Adrenal gland (tissue), 12 donors: ENCODE data around the gene CDCA7L. TPM values are rescaled to one million over a fixed set of nuclear protein-coding genes. Genes with fewer than 3 reads are reported as not detected.

Experiments
- DNase-seq, 7 donors: peaks; one replicate each; pipeline ENCODE4 v3.0.0-alpha.2; 2019 to 2020
- H3K27ac ChIP-seq, 5 donors: fragments of 200-600 bp; sonication (generic) in 4 of 5; 1 replicate in 3 of 5; 2 replicates in 2 of 5; pipeline versions ENCODE4 v1.5.1 to v1.8.0; 2016 to 2020; ENCODE audit warnings: mild to moderate bottlenecking in 1 of 5
- H3K27me3 ChIP-seq: fragments of 200-600 bp; 2 replicates; pipeline ENCODE4 v1.8.0; 2021
- H3K36me3 ChIP-seq, 2 donors: fragments of 200-600 bp; replicated peaks in 1 of 2; 1 replicate in 1 of 2; 2 replicates in 1 of 2; pipeline versions ENCODE4 v1.5.1 to v1.8.0; 2018 to 2022
- H3K4me1 ChIP-seq, 2 donors: fragments of 200-600 bp; replicated peaks in 1 of 2; 1 replicate in 1 of 2; 2 replicates in 1 of 2; pipeline versions ENCODE4 v1.5.1 to v1.8.0; 2018 to 2021
- H3K4me3 ChIP-seq, 4 donors: fragments of 200-600 bp; sonication (generic) in 3 of 4; one replicate each; pipeline ENCODE4 v1.5.1; 2016 to 2018
- H3K9me3 ChIP-seq, 3 donors: fragments of 200-600 bp; sonication (generic) in 1 of 3; replicated peaks in 1 of 3; 1 replicate in 2 of 3; 2 replicates in 1 of 3; pipeline versions ENCODE4 v1.5.1 to v1.8.0; 2016 to 2021
- CTCF ChIP-seq, 6 experiments: fragments of 450-650 bp in 4 of 6; fragments of 200-600 bp in 2 of 6; sonication (generic) in 1 of 6; IDR thresholded peaks; 1 replicate in 5 of 6; 2 replicates in 1 of 6; pipeline versions ENCODE4 v1.5.1 to v1.8.0; 2016 to 2021; ENCODE audit warnings: antibody characterized with exemption in 6 of 6, mild to moderate bottlenecking in 2 of 6, moderate library complexity in 1 of 6
- POLR2A ChIP-seq, 2 donors: fragments of 450-650 bp; IDR thresholded peaks; one replicate each; pipeline ENCODE4 v1.6.1; 2017; ENCODE audit warnings: antibody characterized with exemption in 2 of 2, mild to moderate bottlenecking in 2 of 2, moderate library complexity in 1 of 2
- WGBS, 4 donors: extraction: QIAGEN DNeasy Blood & Tissue Kit in 2 of 4; methylation state at CpG; one replicate each; pipeline versions ENCODE4 v1.1.5 to v1.1.7; 2013 to 2017; 5-methylcytosine and 5-hydroxymethylcytosine counted together
- intact Hi-C, 2 donors: fragments of 100-400 bp; cut with DNase I; formaldehyde crosslinking; loops; one replicate each; pipeline versions ENCODE4 v1.14.1 to v1.15.0; 2022 to 2023
- polyA plus RNA-seq, 3 donors: library from polyadenylated mRNA; stranded (reverse); fragments of 200-250 nt in 2 of 3; fragments of 350-450 nt in 1 of 3; fragmentation: Illumina TruSeq in 1 of 3; extraction: RNeasy Lipid Tissue Mini Kit (QIAGEN cat#74804) in 1 of 3; gene quantifications; one replicate each; pipeline ENCODE4 v1.2.3, GENCODE V29; 2013 to 2014
- total RNA-seq, 9 donors: library from RNA; depleted of rRNA in 4 of 9; stranded (reverse); fragments of >200 nt in 4 of 9; fragments of 120-200 nt in 1 of 9; fragmentation: NEBNext Ultra II Directional in 1 of 9; extraction: Animal tissue kit (Norgen Biotek cat#: 25700) in 1 of 9; gene quantifications; one replicate each; pipeline versions ENCODE4 v1.1.0 to v1.2.4, GENCODE V29; 2013 to 2023
- donor health status: healthy with polysubstance abuse.
- donor health status: Bipolar disorder and iron deficiency.
- donor health status: DM: yes; HTN: yes; CAD: no.
- donor health status: DM: no; HTN: no; CAD: no.
- donor health status: DM: no; HTN: no; CAD: no.
- donor health status: DM: yes; HTN: yes; CAD: no.

Gene CDCA7L
- total and polyA plus RNA-seq, 12 donors = 0.88 to 12.4 (median 1.7) TPM

- TF ChIP-seq POLR2A (IDR thresholded peaks at IDR 0.05) (no peak), CTCF (IDR thresholded peaks at IDR 0.05) (no peak)
- H3K36me3 ChIP-seq = no peaks in the 10 kb centered on the region
- no peak for DNase-seq
- 76 to 86% (median 84%) methylated on average over 9 of the region's 9 CpGs for WGBS, 4 donors
- H3K4me3 ChIP-seq = no peak overlapping the region
- H3K27ac ChIP-seq = no peak overlapping the region
- no peaks in the 10 kb centered on the region for H3K9me3 ChIP-seq
- intact Hi-C loops = no loop called here
- H3K4me1 ChIP-seq = no peaks in the 10 kb centered on the region
- H3K27me3 ChIP-seq = no peaks in the 10 kb centered on the region
These were observed 17.0 kb upstream of the CDCA7L start for GRCh38 chr7:21962677-21963076.

- WGBS, 4 donors = 78 to 92% (median 84%) methylated on average over 3 of the region's 3 CpGs
- no peaks in the 10 kb centered on the region for H3K4me1 ChIP-seq
- no peak overlapping the region for H3K4me3 ChIP-seq
- intact Hi-C loops = no loop called here
- TF ChIP-seq POLR2A (IDR thresholded peaks at IDR 0.05) = no peak
- TF ChIP-seq CTCF (IDR thresholded peaks at IDR 0.05) = no peak
- H3K36me3 ChIP-seq = no peaks in the 10 kb centered on the region
- H3K9me3 ChIP-seq = no peaks in the 10 kb centered on the region
- H3K27ac ChIP-seq = no peak overlapping the region
- DNase-seq = no peak
- no peaks in the 10 kb centered on the region for H3K27me3 ChIP-seq
These were observed 15.2 kb upstream of the CDCA7L start for GRCh38 chr7:21960922-21961321.

GRCh38 chr7:21959387-21959776 lies 13.7 kb upstream of the CDCA7L start:
- H3K4me3 ChIP-seq = no peak overlapping the region
- H3K36me3 ChIP-seq = no peaks in the 10 kb centered on the region
- no peaks in the 10 kb centered on the region for H3K27me3 ChIP-seq
- no peak overlapping the region for H3K27ac ChIP-seq
- TF ChIP-seq CTCF (IDR thresholded peaks at IDR 0.05) = no peak
- no peak for TF ChIP-seq POLR2A (IDR thresholded peaks at IDR 0.05)
- no peak for DNase-seq
- 86 to 96% (median 90%) methylated on average over 3 of the region's 3 CpGs for WGBS, 4 donors
- no peaks in the 10 kb centered on the region for H3K9me3 ChIP-seq
- intact Hi-C loops = no loop called here
- H3K4me1 ChIP-seq = no peaks in the 10 kb centered on the region

- Histone ChIP-seq H3K27ac (no peak overlapping the region), H3K36me3 (no peaks in the 10 kb centered on the region), H3K27me3 (no peaks in the 10 kb centered on the region), H3K9me3 (no peaks in the 10 kb centered on the region), H3K4me3 (no peak overlapping the region), H3K4me1 (no peaks in the 10 kb centered on the region)
- DNase-seq = no peak
- 79 to 90% (median 81%) methylated on average over 3 of the region's 3 CpGs for WGBS, 4 donors
- intact Hi-C loops = no loop called here
- TF ChIP-seq CTCF (IDR thresholded peaks at IDR 0.05) (no peak), POLR2A (IDR thresholded peaks at IDR 0.05) (no peak)
These were observed 8.1 kb upstream of the CDCA7L start for GRCh38 chr7:21953781-21954180.
